AG04450 (cell line): ENCODE results near the gene PTPMT1. TPM values are rescaled to one million over a fixed set of nuclear protein-coding genes. Genes with fewer than 3 reads are reported as not detected.
"Not testable (repeated sequence)": the region's sequence is repeated elsewhere in the genome, so short reads cannot be mapped to it uniquely, and the experiment has no call there.

Experiments
- CTCF ChIA-PET: fragments of 300-600, 350-600 bp; formaldehyde crosslinking; extraction: SDS; loops from one replicate; lab custom pipeline; 2022; ENCODE audit warnings: antibody characterized with exemption, inconsistent platforms; lab: Charles Lee
- POLR2A ChIA-PET: fragments of 350-600 bp; formaldehyde crosslinking; extraction: SDS; loops from one replicate; lab custom pipeline; 2021; ENCODE audit warnings: antibody characterized with exemption, inconsistent platforms; lab: Yijun Ruan, JAX
- DNase-seq: peaks from one replicate; pipeline ENCODE4 v3.0.0-alpha.2; 2011; ENCODE audit warnings: low read depth, low spot score
- H3K27ac ChIP-seq: one replicate; pipeline ENCODE4 v1.5.1; 2012; ENCODE audit warnings: low read depth, low read length, control low read depth
- H3K27me3 ChIP-seq: one replicate; pipeline ENCODE4 v1.6.0; 2012; ENCODE audit warnings: low read length; ENCODE audit not compliant: control insufficient read depth, insufficient read depth
- H3K4me3 ChIP-seq: 2 replicates; pipeline ENCODE4 v1.5.1; 2011; ENCODE audit warnings: mild to moderate bottlenecking, low read depth, low read length, control low read depth
- H3K9me3 ChIP-seq: 2 replicates; pipeline ENCODE4 v1.5.1; 2012; ENCODE audit warnings: low read length; ENCODE audit not compliant: control insufficient read depth, insufficient read depth
- CTCF ChIP-seq: IDR thresholded peaks from 2 replicates; pipeline ENCODE4 v1.5.1; 2011; ENCODE audit warnings: low read depth, low read length, control low read depth, inconsistent platforms
- polyA plus RNA-seq: library from polyadenylated mRNA; depleted of rRNA; stranded (reverse); fragments of >200 nt; gene quantifications from 2 replicates; pipeline ENCODE4 v1.2.3, GENCODE V29; 2011

PTPMT1 gene
- polyA plus RNA-seq, 1 experiment = 39.5 TPM

GRCh38 chr11:47523490-47524225 is 41.7 kb upstream of the PTPMT1 start:
- POLR2A ChIA-PET = interaction anchor here (1.5 kb wide), 1 partner anchor 28 kb away, joined by 3 read pairs; no protein-coding TSS in a partner anchor
- Histone ChIP-seq H3K4me3 (peak overlapping the region; percentile 21), H3K9me3 (no peaks in the 10 kb centered on the region), H3K27ac (peak overlapping the region; percentile 77), H3K27me3 (no peaks in the 10 kb centered on the region)
- CTCF ChIA-PET = interaction anchor here (1.0 to 1.5 kb wide), 3 partner anchors 30 to 169 kb away, joined by 4 to 6 read pairs (median 4); partner anchors contain the start of gene CELF1
- DNase-seq = peak; percentile 26
- no peak for TF ChIP-seq CTCF

- POLR2A ChIA-PET = interaction anchor here (1.5 kb wide), 1 partner anchor 28 kb away, joined by 3 read pairs; no protein-coding TSS in a partner anchor
- CTCF ChIA-PET = interaction anchor here (1.1 to 1.5 kb wide), 2 partner anchors 14 to 29 kb away, joined by 3 to 6 read pairs; no protein-coding TSS in a partner anchor
- TF ChIP-seq CTCF = no peak
- Histone ChIP-seq H3K27ac (peak overlapping the region; percentile 66), H3K9me3 (no peaks in the 10 kb centered on the region), H3K4me3 (no peak overlapping the region), H3K27me3 (no peaks in the 10 kb centered on the region)
- DNase-seq = no peak
These were observed 41.0 kb upstream of the PTPMT1 start for GRCh38 chr11:47524291-47524874.

GRCh38 chr11:47526032-47526431 is 39.4 kb upstream of the PTPMT1 start:
- POLR2A ChIA-PET, H3K27me3 ChIP-seq, H3K27ac ChIP-seq, CTCF ChIA-PET, H3K4me3 ChIP-seq, H3K9me3 ChIP-seq, DNase-seq: not testable (repeated sequence)

- no peak overlapping the region for H3K4me3 ChIP-seq
- H3K9me3 ChIP-seq = no peaks in the 10 kb centered on the region
- ChIA-PET CTCF (no interaction called here), POLR2A (no interaction called here)
- no peak for DNase-seq
- H3K27me3 ChIP-seq = no peaks in the 10 kb centered on the region
- H3K27ac ChIP-seq = no peak overlapping the region
- TF ChIP-seq CTCF = no peak
These were observed 38.2 kb upstream of the PTPMT1 start for GRCh38 chr11:47527186-47527585.

GRCh38 chr11:47529951-47530350 is 35.4 kb upstream of the PTPMT1 start:
- CTCF ChIA-PET = no interaction called here
- H3K27me3 ChIP-seq = no peaks in the 10 kb centered on the region
- POLR2A ChIA-PET = interaction anchor here (0.6 kb wide), 1 partner anchor 118 kb away, joined by 3 read pairs; no protein-coding TSS in a partner anchor
- DNase-seq = no peak
- H3K4me3 ChIP-seq = no peak overlapping the region
- no peak overlapping the region for H3K27ac ChIP-seq
- no peak for TF ChIP-seq CTCF
- no peaks in the 10 kb centered on the region for H3K9me3 ChIP-seq

- CTCF ChIA-PET, H3K27ac ChIP-seq, H3K27me3 ChIP-seq, H3K4me3 ChIP-seq, DNase-seq, H3K9me3 ChIP-seq: not testable (repeated sequence)
- POLR2A ChIA-PET = interaction anchor here (0.7 kb wide), 1 partner anchor 9 kb away, joined by 3 read pairs; no protein-coding TSS in a partner anchor
These were observed 34.7 kb upstream of the PTPMT1 start for GRCh38 chr11:47530721-47531120.
